Suprapubic skin (tissue), 4 donors: ENCODE data around the gene SPRYD3. TPM values are rescaled to one million over a fixed set of nuclear protein-coding genes. Genes with fewer than 3 reads are reported as not detected.
"Not testable (repeated sequence)": the region's sequence is repeated elsewhere in the genome, so short reads cannot be mapped to it uniquely, and the experiment has no call there.

ENCODE experiments used
- DNase-seq, 2 donors: peaks; one replicate each; pipeline ENCODE4 v3.0.0-alpha.2; 2019; ENCODE audit warnings: low spot score in 2 of 2
- H3K27ac ChIP-seq: fragments of 200-600 bp; sonication (generic); one replicate; pipeline ENCODE4 v1.5.1; 2019
- H3K27me3 ChIP-seq: fragments of 200-600 bp; sonication (generic); one replicate; pipeline ENCODE4 v1.5.1; 2019
- H3K36me3 ChIP-seq: fragments of 200-600 bp; sonication (generic); one replicate; pipeline ENCODE4 v1.5.1; 2019
- H3K4me1 ChIP-seq: fragments of 200-600 bp; sonication (generic); one replicate; pipeline ENCODE4 v1.5.1; 2019
- H3K4me3 ChIP-seq: fragments of 200-600 bp; sonication (generic); one replicate; pipeline ENCODE4 v1.5.1; 2019; ENCODE audit warnings: mild to moderate bottlenecking
- H3K9me3 ChIP-seq: fragments of 200-600 bp; sonication (generic); one replicate; pipeline ENCODE4 v1.5.1; 2019
- CTCF ChIP-seq, 2 donors: fragments of 200-600 bp in 1 of 2; fragments of 450-650 bp in 1 of 2; sonication (generic) in 1 of 2; IDR thresholded peaks; one replicate each; pipeline ENCODE4 v1.5.1; 2016 to 2019; ENCODE audit warnings: antibody characterized with exemption in 2 of 2, mild to moderate bottlenecking in 1 of 2, moderate library complexity in 1 of 2
- EP300 ChIP-seq: sonication (generic); formaldehyde crosslinking; IDR thresholded peaks from one replicate; pipeline ENCODE4 v1.6.1; 2017; ENCODE audit warnings: antibody characterized with exemption
- POLR2A ChIP-seq, 2 donors: fragments of 450-650 bp; IDR thresholded peaks; one replicate each; pipeline ENCODE4 v1.6.1; 2017; ENCODE audit warnings: antibody characterized with exemption in 2 of 2, mild to moderate bottlenecking in 2 of 2, moderate library complexity in 2 of 2
- POLR2AphosphoS5 ChIP-seq, 3 donors: sonication (generic); formaldehyde crosslinking; IDR thresholded peaks; one replicate each; pipeline ENCODE4 v1.6.1; 2017; ENCODE audit warnings: antibody characterized with exemption in 3 of 3
- WGBS: methylation state at CpG from one replicate; pipeline ENCODE4 v1.1.5; 2018; 5-methylcytosine and 5-hydroxymethylcytosine counted together
- total RNA-seq, 4 donors: library from RNA; depleted of rRNA; stranded (reverse); fragments of >200 nt; gene quantifications; one replicate each; pipeline ENCODE4 v1.1.0, GENCODE V29; 2016

Gene SPRYD3
- total RNA-seq, 4 donors from 2014 or later, result 26.4 to 44.0 (median 34.4) TPM

DNA sequence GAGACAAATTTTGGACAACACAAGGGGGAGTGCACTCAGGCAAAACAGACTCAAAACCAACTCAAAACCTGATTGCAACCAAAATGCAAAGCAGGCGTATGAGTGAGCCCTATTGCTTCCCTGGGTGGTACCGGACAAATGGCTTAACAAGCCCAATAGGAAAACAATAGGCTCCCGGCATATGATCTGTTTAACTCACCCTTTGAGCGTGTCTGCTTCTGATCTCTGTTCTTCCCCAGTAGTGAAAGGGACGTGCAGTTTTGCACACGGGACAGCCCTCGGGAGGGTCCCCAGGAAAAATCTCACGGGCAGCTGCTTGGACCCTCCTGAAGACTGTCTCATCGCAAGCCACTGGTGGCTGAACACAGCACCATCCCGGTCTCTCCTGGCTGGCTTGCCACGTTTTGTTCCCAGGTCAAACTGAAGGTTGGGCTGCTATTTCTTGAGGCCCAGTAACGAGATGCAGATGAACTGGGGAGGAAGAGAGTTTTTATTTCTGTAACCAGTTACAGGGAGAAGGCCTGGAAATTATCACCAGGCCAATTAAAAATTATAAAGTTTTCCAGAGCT, 34.0 kb upstream of the SPRYD3 start:
- H3K9me3 ChIP-seq, result no peaks in the 10 kb centered on the region
- TF ChIP-seq EP300 (no peak), POLR2AphosphoS5 (IDR thresholded peaks at IDR 0.05) (no peak), POLR2A (IDR thresholded peaks at IDR 0.05) (no peak), CTCF (IDR thresholded peaks at IDR 0.05) (no peak)
- H3K27ac ChIP-seq, result no peak overlapping the region
- DNase-seq, result peak in 1 of 2 donors; percentile 19
- H3K4me3 ChIP-seq, result no peak overlapping the region
- H3K4me1 ChIP-seq, result no peaks in the 10 kb centered on the region
- no peaks in the 10 kb centered on the region for H3K27me3 ChIP-seq
- WGBS, result 71% methylated on average over 12 of the region's 12 CpGs
- no peaks in the 10 kb centered on the region for H3K36me3 ChIP-seq

DNA sequence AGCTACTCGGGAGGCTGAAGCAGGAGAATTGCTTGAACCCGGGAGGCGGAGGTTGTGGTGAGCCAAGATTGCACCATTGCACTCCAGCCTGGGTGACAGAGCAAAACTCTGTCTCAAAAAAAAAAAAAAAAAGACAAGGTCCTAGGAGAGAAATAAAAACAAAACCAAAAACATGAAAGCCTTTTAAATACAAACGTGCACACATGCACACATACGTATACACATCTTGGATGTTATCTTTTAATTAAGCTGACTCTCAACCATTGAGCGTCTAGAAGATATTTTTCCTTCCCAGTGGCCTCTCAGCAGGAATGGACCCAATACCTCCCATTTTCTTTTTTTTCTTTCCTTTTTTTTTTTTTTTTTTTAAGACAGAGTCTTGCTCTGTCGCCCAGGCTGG, 33.2 kb upstream of the SPRYD3 start:
- WGBS, result 86% methylated on average over 7 of the region's 7 CpGs
- H3K4me3 ChIP-seq, H3K27ac ChIP-seq, H3K4me1 ChIP-seq, H3K9me3 ChIP-seq, H3K27me3 ChIP-seq, H3K36me3 ChIP-seq: not testable (repeated sequence)
- DNase-seq, result peak in 1 of 2 donors; percentile 4

DNA sequence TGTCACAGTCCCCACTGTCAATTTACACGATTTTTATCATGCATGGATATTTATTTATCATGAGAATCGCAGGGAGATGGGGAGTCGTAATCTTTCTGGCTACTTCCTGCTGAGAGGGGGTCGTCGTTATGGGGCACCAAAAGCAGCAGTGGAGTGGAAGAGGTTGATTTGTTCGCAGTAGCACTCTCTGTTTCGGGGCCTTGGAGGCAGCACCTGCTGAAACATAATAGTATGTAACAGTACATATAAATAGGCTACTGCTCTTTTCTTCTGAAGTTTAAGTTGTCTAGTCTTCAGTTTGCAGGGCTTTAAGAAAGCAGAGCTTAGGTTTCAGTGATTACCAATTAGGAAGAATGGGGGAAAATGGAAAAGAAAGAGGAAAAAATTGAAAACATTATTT, 27.9 kb upstream of the SPRYD3 start:
- Histone ChIP-seq H3K27ac (no peak overlapping the region), H3K4me1 (peaks cover 8% of the 10 kb centered on the region), H3K4me3 (no peak overlapping the region), H3K36me3 (no peaks in the 10 kb centered on the region), H3K9me3 (no peaks in the 10 kb centered on the region), H3K27me3 (no peaks in the 10 kb centered on the region)
- peak in 1 of 2 donors; percentile 16 for DNase-seq
- WGBS, result 70% methylated on average over 7 of the region's 7 CpGs
- TF ChIP-seq POLR2A (IDR thresholded peaks at IDR 0.05), result no peak
- no peak for TF ChIP-seq POLR2AphosphoS5 (IDR thresholded peaks at IDR 0.05)
- no peak for TF ChIP-seq CTCF (IDR thresholded peaks at IDR 0.05)
- TF ChIP-seq EP300, result no peak

DNA sequence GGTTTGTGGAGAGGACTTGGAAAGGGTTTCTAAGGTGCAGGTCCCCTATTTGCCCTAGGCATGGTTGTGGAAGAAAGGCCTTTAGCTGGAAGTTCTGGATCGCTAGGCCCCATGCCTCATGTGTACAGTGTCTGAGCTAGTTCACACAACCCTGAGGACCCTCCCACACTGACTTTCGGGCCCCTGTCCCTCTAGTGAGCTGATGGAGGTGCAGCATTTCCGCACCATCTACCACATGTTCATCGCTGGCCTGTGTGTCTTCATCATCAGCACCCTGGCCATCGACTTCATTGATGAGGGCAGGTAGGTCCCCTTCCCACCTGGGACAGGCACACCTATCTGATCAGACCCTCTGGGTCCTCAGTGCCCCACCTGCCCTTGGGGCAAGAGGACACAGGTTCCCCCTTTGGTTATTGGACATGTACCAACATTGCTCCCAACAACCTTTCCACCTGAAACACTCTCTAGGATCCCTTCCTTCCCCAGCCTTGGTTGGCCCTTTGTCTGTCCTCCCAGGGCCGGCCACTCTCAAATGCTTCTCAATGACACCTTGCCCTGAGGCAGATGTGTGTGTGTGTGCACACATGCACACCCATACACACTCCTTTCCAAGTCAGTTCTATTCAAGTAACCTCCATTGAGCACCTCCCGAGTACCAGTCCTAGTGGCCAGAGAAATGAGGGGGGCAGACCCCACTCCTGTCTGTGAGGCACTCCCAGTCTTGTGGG, 26.7 kb upstream of the SPRYD3 start:
- Histone ChIP-seq H3K9me3 (no peaks in the 10 kb centered on the region), H3K27ac (no peak overlapping the region), H3K27me3 (no peaks in the 10 kb centered on the region), H3K4me1 (peaks cover 8% of the 10 kb centered on the region), H3K4me3 (no peak overlapping the region), H3K36me3 (peaks cover 4% of the 10 kb centered on the region)
- TF ChIP-seq POLR2AphosphoS5 (IDR thresholded peaks at IDR 0.05) (no peak), CTCF (IDR thresholded peaks at IDR 0.05) (no peak), POLR2A (IDR thresholded peaks at IDR 0.05) (no peak), EP300 (no peak)
- WGBS, result 80% methylated on average over 5 of the region's 7 CpGs
- peak; percentile 48 to 63 for DNase-seq

DNA sequence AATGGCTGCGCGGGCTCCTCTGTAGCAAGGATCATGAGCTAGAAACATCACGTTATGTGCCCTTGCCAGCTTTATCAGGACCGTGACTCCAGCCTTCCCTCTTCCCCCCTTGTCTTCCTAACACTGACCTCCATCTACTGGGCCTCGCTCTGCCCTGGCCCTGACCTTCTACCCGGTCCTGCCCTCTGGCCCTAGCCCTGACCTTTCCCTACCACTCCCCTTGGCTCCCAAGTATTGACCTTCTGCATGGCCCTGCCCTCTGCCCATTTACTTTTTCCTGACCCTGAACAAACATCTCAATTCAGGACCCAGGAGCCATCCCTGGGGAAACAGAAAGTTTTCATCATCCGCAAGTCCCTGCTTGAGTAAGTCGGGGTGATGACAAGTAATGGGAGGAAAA, 26.1 kb upstream of the SPRYD3 start:
- Histone ChIP-seq H3K36me3 (peaks cover 4% of the 10 kb centered on the region), H3K4me3 (no peak overlapping the region), H3K27ac (no peak overlapping the region), H3K9me3 (no peaks in the 10 kb centered on the region), H3K4me1 (peaks cover 13% of the 10 kb centered on the region), H3K27me3 (no peaks in the 10 kb centered on the region)
- TF ChIP-seq CTCF (IDR thresholded peaks at IDR 0.05) (no peak), POLR2AphosphoS5 (IDR thresholded peaks at IDR 0.05) (no peak), EP300 (no peak)
- WGBS, result 94% methylated on average over 8 of the region's 8 CpGs
- DNase-seq, result no peak
